KMS-11 (cell line): ENCODE results near the gene HYPK.
A peak's percentile ranks its signal among the peaks of the same experiment; 100 is the strongest.

Source experiments
- H2AFZ ChIP-seq: fragments of 200-600 bp; sonication (generic); 2 replicates; pipeline ENCODE4 v1.6.1; 2016; ENCODE audit warnings: antibody characterized with exemption, mixed run types, low read depth
- H3K27ac ChIP-seq: fragments of 200-600 bp; sonication (generic); 2 replicates; pipeline ENCODE4 v1.6.1; 2016; ENCODE audit warnings: mild to moderate bottlenecking, mixed run types
- H3K27me3 ChIP-seq: fragments of 200-600 bp; sonication (generic); 2 replicates; pipeline ENCODE4 v1.6.1; 2017; ENCODE audit warnings: mild to moderate bottlenecking, low read depth, mixed run types, moderate library complexity; ENCODE audit not compliant: insufficient read depth
- H3K36me3 ChIP-seq: fragments of 200-600 bp; sonication (generic); 2 replicates; pipeline ENCODE4 v1.6.1; 2017; ENCODE audit warnings: mild to moderate bottlenecking, mixed run types; ENCODE audit not compliant: insufficient read depth
- H3K4me1 ChIP-seq: fragments of 200-600 bp; sonication (generic); 2 replicates; pipeline ENCODE4 v1.6.1; 2016; ENCODE audit warnings: mild to moderate bottlenecking, low read depth, mixed run types; ENCODE audit not compliant: poor library complexity, severe bottlenecking
- H3K4me2 ChIP-seq: fragments of 200-600 bp; sonication (generic); 2 replicates; pipeline ENCODE4 v1.7.0; 2016; ENCODE audit warnings: mild to moderate bottlenecking, mixed run types
- H3K4me3 ChIP-seq: fragments of 200-600 bp; sonication (generic); IDR thresholded peaks from 2 replicates; pipeline ENCODE4 v1.6.1; 2017; ENCODE audit warnings: low read depth, low read length, mixed read lengths; ENCODE audit not compliant: insufficient read depth
- H3K79me2 ChIP-seq: fragments of 200-600 bp; sonication (generic); 2 replicates; pipeline ENCODE4 v1.6.1; 2016; ENCODE audit warnings: low read depth, mixed run types; ENCODE audit not compliant: insufficient read depth
- H3K9ac ChIP-seq: fragments of 200-600 bp; sonication (generic); 2 replicates; pipeline ENCODE4 v1.6.1; 2016; ENCODE audit warnings: mild to moderate bottlenecking, mixed run types
- H4K20me1 ChIP-seq: fragments of 200-600 bp; sonication (generic); 2 replicates; pipeline ENCODE4 v1.6.1; 2016; ENCODE audit warnings: mild to moderate bottlenecking, mixed run types; ENCODE audit not compliant: insufficient read depth
- CTCF ChIP-seq: fragments of 200-600 bp; sonication (generic); conservative IDR thresholded peaks from 2 replicates; pipeline ENCODE4 v1.6.1; 2017; ENCODE audit warnings: low read depth, mild to moderate bottlenecking, antibody characterized with exemption, low read length, moderate library complexity, mixed read lengths

The HYPK gene

GRCh38 chr15:43769584-43770228, 30.7 kb upstream of the HYPK start:
- H3K36me3 ChIP-seq, result peaks cover 19% of the 10 kb centered on the region; the same call in 1 of the 2 replicates
- no peak overlapping the region for H3K4me3 ChIP-seq
- no peak overlapping the region for H3K4me2 ChIP-seq
- H3K27ac ChIP-seq, result no peak overlapping the region
- H3K4me1 ChIP-seq, result no peaks in the 10 kb centered on the region
- H3K27me3 ChIP-seq, result no peaks in the 10 kb centered on the region
- H3K9ac ChIP-seq, result no peak overlapping the region
- peak; percentile 84 for TF ChIP-seq CTCF
- no peak overlapping the region for H2AFZ ChIP-seq
- H3K79me2 ChIP-seq, result no peaks in the 10 kb centered on the region
- H4K20me1 ChIP-seq, result 0 out of 2 replicates have a peak, but pooled peaks cover 3% of the 10 kb centered on the region

GRCh38 chr15:43771816-43772215, 28.6 kb upstream of the HYPK start:
- Histone ChIP-seq H3K27me3 (no peaks in the 10 kb centered on the region), H3K4me3 (no peak overlapping the region), H4K20me1 (0 out of 2 replicates have a peak, but pooled peaks cover 4% of the 10 kb centered on the region), H3K9ac (no peak overlapping the region), H3K4me2 (no peak overlapping the region), H3K79me2 (no peaks in the 10 kb centered on the region), H2AFZ (no peak overlapping the region), H3K27ac (no peak overlapping the region), H3K4me1 (no peaks in the 10 kb centered on the region), H3K36me3 (peaks cover 8% of the 10 kb centered on the region; the same call in 1 of the 2 replicates)
- TF ChIP-seq CTCF, result no peak

GRCh38 chr15:43772624-43773023, 27.8 kb upstream of the HYPK start:
- Histone ChIP-seq H4K20me1 (0 out of 2 replicates have a peak, but pooled peaks cover 4% of the 10 kb centered on the region), H3K4me1 (peaks cover 3% of the 10 kb centered on the region), H3K27me3 (no peaks in the 10 kb centered on the region), H3K27ac (no peak overlapping the region), H3K9ac (no peak overlapping the region), H3K4me2 (no peak overlapping the region), H3K36me3 (peaks cover 8% of the 10 kb centered on the region; the same call in 1 of the 2 replicates), H3K79me2 (no peaks in the 10 kb centered on the region), H3K4me3 (no peak overlapping the region), H2AFZ (no peak overlapping the region)
- no peak for TF ChIP-seq CTCF

- Histone ChIP-seq H3K27ac (no peak overlapping the region), H3K9ac (no peak overlapping the region), H3K4me1 (peaks cover 10% of the 10 kb centered on the region), H4K20me1 (0 out of 2 replicates have a peak, but pooled peaks cover 4% of the 10 kb centered on the region), H3K27me3 (peaks cover 8% of the 10 kb centered on the region), H3K4me3 (no peak overlapping the region), H3K4me2 (no peak overlapping the region), H2AFZ (no peak overlapping the region), H3K36me3 (peaks cover 8% of the 10 kb centered on the region; the same call in 1 of the 2 replicates), H3K79me2 (no peaks in the 10 kb centered on the region)
- TF ChIP-seq CTCF, result no peak
Observed at GRCh38 chr15:43774062-43774461, 26.3 kb upstream of the HYPK start.
